Measurements from ENCODE around the gene SLC26A9.

SLC26A9 gene

DNA sequence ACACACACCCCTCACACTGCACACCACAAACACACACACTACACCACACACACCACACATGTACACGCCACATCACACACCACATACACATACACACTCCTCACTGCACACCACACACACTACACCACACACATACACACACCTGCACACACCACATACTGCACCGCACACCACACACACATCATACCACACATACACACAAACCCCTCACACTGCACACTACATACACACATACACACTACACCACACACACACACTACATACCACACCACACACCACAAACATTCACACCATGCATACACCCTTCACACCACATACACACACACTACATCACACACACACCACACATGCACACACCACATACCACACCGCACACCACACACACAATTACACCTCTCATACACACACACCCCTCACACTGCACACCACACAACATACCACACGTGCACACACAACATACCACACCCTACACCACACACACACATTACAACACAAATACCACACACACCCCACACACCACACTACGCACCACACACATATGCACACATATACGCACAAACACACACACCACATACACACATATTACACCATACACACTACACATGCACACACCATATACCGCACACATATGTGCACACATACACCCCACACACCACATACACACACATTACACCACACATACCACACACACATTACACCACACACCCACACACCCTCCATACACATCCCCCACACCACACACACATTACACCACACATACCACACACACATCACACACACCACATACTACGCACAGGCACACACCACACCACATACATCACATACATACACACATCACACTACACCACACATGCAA is 30.3 kb upstream of the SLC26A9 start:
- DNase-seq, result no peak

DNA sequence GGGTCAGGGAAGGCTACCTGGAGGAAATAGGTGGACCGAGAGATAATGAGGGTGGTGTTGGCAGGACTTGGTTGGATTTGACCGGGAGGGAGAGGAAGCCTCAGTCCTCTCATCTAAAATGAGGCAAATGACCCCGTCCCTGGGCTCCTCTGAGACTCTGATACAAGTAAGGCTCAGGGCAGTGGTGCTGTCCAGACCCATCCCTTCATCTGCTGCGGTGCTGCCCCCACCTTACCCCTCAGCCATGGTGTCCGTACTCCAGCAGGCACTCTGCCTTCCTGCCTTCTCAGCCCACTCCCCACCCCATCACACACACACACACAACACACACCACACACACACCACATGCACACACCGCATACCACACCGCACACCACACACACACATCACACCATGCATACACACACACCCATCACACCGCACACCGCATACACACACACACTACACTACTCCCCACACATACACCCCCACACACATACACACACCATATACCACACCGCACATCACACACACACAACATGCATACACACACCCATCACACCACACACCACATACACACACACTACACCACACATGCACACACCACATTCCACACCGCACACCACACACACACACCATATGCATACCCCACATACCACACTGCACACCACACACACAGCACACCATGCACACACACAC is 29.4 kb upstream of the SLC26A9 start:
- DNase-seq, result no peak

DNA sequence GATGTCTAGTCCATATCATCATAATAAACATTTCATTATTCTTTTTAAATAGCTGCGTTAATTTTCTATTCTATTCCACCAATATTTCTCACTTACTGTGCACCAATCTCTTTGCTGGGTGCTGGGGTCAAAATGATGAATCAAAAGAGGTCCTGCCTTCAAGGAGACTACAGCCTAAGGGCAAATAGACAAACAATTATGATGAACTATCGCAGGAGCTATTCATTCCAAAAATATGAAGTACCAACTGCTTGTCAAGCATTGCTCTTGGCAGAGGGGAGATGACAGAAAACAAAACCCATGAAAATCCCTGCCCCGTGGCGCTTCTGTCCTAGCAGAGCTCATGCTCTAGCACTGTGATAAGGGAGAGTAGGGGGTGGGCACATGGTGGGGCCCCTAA is 28.8 kb upstream of the SLC26A9 start:
- DNase-seq, result no peak

DNA sequence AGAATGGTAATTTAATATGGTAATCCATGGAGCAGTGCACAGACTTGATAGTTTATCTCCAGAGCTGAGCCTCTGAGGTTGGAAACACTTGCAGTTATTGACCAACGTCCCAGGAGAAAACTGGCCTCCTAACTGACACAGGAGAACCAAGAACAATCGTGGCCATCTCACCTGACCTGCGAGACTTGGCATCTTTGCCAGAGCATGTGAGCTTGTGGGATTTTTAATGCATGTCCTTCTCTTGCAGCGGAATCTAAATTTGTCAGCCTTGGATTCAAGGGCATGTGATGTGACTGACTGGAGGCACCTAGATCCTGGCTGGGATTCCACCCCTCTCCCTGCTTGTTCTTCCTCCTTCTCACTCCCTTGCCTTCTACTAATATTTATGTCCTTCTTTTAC is 27.8 kb upstream of the SLC26A9 start:
- no peak for DNase-seq

DNA sequence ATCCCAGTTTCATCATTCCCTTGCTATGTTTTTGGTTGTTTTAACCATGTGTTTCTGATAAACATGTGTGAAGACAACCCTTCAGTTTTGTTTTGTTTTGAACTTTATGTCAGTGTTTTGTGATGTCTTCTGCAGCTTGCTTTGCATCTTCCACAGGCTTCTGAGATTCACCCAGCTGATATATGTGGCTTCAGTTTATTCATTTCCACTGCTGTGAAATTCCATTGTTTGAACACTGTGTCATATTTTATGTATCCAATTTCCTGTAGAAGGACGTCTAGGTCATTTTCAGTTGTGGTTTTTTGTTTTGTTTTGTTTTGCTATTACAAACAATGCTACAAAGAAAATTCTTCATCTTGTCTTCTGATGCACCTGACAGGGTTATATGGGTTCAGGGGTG is 27.2 kb upstream of the SLC26A9 start:
- DNase-seq, result no peak

DNA sequence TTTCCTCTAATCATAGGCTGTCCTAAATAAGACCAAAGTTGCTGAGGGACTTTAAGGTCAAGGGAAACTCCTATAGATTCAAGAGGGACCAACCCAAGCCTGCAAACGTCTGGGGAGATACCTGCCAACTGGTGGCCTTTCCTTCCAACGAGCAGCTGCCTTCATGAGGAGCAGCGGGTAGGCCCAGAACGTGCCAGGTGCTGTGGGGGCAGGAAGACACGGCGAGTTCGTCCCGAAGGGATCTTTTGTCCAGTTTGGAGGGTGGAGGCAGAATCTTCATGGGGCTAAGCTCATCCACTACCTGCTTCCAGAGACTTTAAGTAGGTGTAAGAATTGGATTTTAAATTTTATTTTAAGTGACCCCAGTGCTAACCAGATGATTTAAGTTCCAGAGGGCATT is 26.0 kb upstream of the SLC26A9 start:
- no peak for DNase-seq

DNA sequence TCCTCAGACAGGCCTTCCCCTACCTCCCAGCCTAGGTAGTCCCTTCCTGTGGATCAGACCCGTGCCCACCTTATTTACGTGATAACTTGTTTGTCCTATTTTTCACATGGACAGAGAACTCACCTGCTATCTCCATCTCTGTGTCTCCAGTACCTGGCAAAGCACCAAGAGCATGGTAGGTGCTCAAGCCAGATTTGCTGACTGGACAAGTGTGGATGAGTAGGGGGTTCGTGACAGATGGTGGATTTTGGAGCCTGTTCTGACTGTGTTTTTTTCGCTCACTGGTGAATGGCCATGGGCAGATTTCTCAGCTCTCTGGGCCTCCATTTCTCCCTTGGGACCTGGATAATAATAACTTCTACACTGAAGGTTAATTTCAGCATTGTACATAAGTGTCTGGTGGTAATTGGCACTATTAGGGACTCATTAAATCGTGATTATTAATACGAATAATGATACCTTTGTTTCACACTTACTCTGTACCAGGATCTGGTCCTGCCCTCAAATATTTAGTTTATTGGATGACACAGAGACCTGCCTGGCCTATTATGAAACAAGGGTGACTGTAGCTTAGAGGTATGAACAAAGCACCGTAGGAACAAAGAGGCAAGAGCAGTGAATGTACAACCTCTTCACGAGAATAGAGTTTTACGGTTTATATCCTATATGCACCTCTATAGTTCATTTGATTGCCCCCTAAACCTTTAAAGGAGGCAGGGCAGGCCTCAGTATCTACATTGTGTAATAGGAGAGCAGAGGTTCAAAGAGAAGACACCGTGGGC is 24.5 kb upstream of the SLC26A9 start:
- no peak for DNase-seq

DNA sequence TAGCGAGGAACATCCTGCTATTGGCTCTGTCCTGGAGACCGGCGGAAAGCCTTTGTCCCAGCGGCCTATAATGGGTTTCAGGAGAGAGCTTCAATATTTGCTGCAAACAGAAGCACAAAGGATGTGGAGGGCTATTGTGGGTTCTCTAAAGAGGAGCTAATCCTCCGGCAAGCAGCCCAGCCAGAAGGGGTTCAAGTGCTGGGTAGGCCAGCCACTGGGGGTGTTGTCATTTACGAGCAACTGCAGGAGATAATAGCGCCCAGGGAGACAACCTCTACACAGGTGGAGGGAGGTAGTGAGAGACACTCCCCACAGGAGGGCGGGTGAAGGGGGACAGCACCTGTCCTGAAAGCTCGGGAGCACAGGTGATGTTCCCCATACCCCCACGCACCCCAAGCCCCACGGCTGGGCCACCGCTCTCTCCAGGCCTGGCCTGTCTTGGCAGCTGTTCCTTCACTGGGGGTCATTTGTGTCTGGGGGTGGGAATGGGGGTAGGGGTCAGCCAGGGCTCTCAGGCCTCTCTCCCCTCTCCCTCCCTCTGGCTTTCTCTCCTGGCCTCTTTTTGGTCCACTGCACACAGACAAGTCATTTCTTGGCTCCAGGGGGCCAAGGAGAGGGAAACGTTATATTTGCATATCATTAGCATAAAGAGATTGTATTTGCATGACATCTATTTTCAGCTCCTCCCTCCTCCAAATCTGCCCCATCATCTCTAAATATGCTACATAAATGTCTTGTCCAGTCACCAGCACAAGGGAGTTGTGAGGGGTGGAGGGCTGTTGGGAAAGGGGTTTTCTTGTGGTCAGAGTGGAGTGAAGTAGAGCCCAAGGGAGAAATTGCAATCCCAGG is 22.0 kb upstream of the SLC26A9 start:
- DNase-seq, result peak; percentile 98

DNA sequence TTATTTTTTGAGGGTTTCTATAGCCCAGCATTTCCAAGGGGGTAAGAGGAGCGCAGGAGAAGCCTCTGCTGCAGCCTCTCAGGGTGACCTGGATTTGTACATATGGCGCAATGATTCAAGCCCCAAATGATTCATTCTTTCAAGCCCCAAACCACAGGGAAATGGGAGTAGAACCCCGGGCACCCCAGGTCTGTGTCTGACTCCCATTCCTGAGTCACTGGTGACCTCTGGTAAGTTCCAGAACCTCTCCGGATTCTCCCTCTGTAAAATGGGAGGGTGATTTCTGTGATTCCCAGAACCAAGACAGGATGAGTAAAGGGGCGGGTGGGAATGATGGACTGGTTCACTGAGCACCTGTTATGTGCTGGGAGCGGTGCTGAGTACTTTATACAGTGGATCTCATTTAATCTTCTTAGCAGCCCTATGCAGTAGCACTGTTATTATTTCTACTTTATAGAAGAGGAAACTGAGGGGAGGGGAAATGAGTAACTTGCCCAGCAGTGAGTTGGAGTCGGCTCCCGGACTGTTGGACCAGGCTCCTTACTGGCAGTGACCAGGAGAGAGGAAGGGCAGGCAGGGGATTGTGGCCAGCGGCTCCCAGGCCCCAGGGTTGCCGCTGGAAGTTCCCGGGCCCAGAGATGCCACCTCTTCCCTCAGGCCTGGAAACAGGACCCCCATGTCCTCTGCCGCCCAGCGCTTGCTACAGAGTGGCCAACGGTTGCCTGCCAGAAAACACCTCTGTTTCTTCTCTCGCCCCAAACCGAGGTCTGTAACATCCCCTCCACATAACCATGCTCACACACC is 20.3 kb upstream of the SLC26A9 start:
- DNase-seq, result no peak

DNA sequence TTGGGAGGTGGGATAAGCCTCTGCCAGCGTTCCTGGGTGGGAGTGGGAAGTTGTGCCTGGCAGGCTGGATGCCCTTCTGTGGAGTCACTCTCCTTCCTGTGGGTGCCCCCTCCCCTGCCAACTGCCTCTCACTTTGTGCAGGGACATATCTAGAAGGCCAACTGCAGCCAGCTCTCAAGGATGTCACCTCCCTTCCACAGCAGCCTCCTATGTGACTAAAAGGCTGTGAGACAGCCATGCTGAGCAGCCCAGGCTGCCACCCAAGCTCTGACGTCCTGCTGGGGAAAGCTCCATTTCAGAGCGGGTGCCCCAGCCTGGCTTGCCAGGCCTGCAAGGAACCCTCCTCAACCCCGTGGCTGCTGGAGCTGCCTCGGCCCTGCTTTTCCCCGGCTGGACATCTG is 19.6 kb upstream of the SLC26A9 start:
- DNase-seq, result no peak

DNA sequence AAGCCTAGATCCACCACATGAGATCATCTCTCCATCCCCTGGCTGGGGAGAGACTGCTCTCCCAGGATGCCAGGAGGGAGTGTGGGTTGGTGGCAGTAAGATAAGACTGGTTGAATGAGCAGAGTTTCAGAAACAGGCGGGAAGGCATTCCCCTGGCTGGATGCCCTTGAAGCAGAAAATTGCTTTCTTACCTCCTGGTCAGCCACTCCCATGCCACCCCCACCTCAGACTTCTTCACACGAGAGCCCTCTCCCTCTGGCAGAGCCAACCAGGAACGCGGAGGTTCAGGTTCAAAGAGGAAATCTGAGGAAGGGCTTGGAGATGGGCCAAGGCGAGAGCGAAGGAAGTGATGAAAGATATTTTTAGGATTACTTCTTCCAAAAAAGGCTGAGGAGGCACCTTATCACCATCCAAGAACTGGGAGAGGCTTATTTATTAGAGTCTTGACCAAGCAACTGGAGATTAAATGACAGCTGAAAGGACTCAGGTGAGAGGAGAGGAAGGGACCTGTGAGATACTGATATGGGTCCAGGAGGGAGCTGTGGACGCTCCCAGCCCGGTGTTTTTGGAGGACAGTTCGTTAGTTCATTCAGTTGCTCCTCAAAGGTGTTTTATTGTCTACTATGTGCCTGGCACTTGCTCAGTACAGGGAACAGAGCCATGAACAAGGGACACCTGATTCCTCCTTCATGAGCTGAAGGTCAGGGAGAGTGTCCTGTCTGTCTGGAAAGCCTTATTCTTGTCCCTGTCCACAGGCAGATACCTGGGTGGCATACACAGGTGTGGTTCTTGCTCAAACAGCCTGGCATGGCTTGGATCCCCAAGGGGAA is 18.9 kb upstream of the SLC26A9 start:
- no peak for DNase-seq

DNA sequence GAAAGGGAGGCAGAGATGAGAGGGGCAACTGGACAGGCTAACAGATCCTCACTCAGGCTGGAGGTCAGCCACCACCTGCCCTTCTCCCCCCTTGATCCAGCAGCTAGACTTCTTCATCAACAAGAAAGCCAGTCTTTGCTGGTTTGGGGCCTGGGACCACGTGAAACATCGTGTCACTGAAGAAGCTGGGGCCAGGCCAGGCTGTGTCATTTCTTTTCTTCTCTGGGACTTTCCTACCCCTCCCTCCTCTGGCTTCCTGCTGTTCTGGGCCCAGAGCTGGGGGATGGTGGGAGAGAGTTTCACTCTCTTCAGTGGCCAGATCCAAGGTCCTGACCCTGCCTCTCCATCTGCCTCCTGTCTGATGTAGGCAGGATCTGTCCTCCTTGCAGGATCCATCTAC is 18.1 kb upstream of the SLC26A9 start:
- DNase-seq, result no peak

DNA sequence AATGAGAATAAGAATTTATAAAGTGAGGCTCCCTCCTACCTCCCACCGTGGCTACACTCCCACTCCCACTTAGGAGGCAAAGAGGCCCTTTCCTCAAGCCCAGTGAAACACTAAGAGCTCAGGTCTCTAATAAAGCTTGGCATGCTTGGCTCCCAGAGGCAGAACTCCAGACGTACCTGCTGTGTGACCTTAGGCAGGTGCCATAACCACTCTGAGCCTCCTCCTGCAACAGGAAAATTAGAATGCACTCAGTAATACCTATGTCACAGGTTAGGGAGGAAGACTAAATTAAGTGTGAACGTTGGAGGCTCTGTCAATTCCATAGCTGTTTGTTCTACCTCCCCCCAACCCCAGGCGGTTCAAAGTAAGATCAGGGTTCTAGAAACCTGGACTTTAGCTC is 16.5 kb upstream of the SLC26A9 start:
- DNase-seq, result no peak

DNA sequence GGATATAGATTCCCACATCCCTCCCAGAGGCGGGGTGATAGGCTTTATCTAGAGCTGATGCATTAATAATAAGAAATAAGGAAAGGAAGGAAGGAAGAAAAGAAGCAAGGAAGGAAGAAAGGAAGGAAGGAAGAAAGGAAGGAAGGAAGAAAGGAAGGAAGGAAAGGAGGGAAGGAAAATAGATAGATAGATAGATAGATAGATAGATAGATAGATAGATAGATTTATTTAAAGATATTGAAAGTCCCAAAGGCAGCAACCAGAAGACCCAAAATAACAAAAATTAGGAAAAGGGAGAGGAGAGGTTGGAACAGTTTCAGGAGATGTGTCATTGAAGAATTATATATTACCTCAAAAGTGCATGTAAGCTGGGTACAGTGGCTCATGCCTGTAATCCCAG is 12.2 kb upstream of the SLC26A9 start:
- no peak for DNase-seq

DNA sequence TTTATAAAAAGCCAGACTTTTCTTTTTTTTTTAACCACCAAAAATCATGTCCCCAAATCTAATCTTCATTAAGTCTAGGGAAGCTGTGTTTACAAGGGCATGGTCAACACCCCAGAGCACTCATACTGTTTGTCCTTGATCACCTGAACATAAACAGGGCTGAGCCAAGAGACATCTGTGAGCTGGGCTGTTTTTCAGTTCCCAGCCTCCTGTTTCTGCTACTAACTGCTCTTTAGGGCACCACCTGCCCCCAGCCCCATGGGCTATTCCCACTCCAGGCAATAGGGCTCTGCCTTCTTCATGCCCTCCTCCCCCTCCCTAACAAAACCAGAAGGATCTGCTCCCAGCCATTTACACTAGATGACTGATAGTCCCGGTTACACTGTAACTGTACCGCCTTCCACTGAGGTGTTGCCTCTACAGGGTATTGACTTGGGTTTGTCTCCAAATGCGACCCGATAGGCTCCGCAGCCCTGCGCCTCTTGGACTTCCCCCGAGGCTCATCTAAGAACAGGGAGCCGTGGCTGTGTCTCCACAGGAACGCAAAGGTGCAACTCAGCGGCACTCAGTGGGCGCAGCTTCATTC is 11.7 kb upstream of the SLC26A9 start:
- DNase-seq, result no peak

DNA sequence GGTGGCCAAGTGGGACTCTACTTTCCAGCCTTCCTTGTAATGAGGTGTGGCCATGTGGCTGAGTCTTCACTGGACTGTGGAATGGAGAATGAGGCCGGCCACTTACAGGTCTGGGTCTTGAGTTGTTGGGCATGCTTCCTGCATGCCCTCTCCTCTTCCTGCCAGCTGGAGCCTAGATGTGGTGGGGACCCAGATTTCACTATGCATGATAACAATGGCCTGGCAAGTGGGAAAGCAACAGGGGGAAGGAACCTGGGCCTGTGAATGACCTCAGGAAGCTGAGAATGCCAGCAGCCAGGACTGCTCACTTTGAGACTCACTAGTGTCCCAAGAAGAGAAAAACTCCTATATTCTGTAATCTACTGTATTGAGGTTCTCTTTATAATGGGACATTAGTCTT is 8.5 kb upstream of the SLC26A9 start:
- no peak for DNase-seq

DNA sequence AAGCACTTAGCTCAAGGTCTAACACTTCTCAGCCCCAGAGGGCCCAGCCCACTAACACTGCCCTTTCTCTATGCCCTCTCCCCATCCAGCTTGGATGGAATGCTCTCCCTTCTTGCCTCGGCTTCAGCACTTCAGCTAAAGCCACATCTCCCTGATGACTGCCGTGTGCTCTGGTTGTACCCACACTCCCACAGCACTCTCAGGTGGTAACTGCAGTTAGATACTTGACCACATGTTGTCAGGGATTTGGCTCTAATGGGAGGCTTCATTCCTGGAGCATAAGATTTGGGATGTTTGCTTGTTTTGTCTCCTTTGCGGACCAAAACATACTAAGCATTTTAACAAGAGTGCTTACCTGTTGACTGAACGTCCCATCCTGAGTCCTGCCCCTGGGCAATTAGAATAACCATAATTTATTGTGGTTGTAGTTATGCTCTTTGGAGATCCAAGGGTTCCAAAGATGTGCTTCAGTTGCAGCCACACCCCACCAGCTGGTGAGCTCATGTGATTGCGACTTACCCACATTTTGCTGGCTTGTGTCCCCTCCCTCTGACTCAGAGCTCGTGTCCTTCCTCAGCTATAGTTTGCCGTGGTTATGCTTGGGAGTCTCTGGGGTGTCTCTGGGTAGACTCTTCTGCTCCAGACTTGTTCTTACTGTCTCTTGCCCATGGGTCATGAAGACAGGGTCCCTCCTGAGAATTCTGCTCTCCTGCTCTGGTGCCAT is 7.7 kb upstream of the SLC26A9 start:
- DNase-seq, result no peak

DNA sequence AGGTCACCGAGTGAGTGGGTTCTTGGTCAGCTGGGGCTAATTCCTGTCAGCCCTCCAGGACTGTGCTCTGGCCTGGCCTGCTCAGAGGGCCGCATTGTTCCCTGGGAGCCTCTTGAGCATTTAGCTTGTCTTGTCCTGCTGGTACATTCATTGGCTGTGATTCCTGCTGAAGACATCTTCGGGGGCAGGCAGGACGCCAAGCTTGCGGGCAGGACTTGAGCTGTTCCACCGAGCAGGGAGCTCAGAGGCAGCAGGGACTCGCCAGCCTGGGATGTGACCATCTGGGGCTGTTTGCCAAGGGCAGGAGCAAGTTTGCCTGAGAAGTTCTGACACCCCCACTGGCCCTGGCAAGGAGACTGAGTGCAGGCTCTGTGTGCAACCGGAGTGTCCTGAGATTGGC is 7.0 kb upstream of the SLC26A9 start:
- DNase-seq, result no peak

DNA sequence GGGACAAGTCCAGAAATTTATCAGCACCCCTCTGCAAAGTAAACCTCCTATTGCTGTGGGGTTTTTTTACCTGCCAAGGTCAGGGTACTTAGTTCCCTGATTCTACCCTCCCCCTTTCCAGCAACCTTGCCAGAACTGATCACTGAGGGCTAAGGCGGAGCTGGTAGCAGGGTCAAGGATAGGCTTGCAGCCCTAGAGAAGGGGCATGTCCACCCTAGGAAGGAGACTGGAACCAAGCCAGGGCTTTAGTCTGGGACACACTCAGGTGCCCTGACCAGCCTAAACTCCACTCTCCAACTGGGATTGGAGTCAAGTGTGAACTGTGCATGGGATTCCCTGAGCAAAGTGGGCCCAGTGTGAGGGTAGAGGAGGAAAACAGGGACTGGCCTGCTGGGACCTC is 6.5 kb upstream of the SLC26A9 start:
- DNase-seq, result no peak

DNA sequence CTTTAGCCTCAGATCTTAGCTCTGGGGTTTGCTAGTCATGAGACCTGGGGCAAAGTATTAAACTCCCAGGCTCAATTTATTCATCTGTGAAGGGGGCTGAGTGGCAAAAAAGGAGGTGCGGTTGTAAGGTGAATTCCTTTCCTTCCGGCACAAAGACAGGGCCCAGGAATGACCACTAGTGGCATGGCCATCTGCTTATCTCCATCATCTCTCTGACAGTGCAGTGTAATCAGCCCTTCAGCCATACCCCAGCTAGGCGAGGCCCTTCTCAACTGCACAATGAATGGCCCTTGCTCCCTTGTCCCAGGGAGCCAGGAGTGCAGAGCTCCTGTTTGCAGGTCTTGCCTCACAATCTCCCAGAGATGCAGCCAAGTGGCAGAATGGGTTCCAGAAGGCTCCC is 5.6 kb upstream of the SLC26A9 start:
- no peak for DNase-seq

All from NCI-H146 (cell line).